K562 (cell line): ENCODE data around the gene SLC44A1. TPM values are rescaled to one million over a fixed set of nuclear protein-coding genes. Genes with fewer than 3 reads are reported as not detected.

Experiments
- BMI1 ChIP-seq: fragments of 150-350 bp; IDR thresholded peaks from 2 replicates; pipeline ENCODE4 v1.6.1; 2014; ENCODE audit warnings: low read length
- CEBPG ChIP-seq, 3 experiments: fragments of 200-800 bp in 1 of 3; sonication (Bioruptor generic) in 1 of 3; sonication (generic) in 1 of 3; formaldehyde crosslinking in 1 of 3; IDR thresholded peaks in 2 of 3; conservative IDR thresholded peaks in 1 of 3; 2 replicates each; pipeline versions ENCODE4 v1.6.1 to v1.8.0; 2016 to 2022; ENCODE audit warnings: missing compliant biosample characterization in 2 of 3, missing genetic modification characterization in 2 of 3, mild to moderate bottlenecking in 1 of 3, missing genetic modification reagents in 1 of 3
- FOSL1 ChIP-seq: fragments of 200-800 bp; sonication (Bioruptor generic); conservative IDR thresholded peaks from 2 replicates; pipeline ENCODE4 v1.6.1; 2016; ENCODE audit warnings: missing genetic modification characterization, missing compliant biosample characterization
- GTF2F1 ChIP-seq: IDR thresholded peaks from 2 replicates; pipeline ENCODE4 v1.6.1; 2011; ENCODE audit warnings: low read depth, low read length, improper control_type of control experiment
- HLTF ChIP-seq: fragments of 450-650 bp; IDR thresholded peaks from 2 replicates; pipeline ENCODE4 v1.6.1; 2016
- IRF2 ChIP-seq: sonication (generic); formaldehyde crosslinking; IDR thresholded peaks from 2 replicates; pipeline ENCODE4 v1.8.1; 2022; ENCODE audit warnings: mild to moderate bottlenecking, missing genetic modification reagents
- NONO ChIP-seq, 2 experiments: fragments of 200-400 bp in 1 of 2; fragments of 450-650 bp in 1 of 2; formaldehyde crosslinking in 1 of 2; IDR thresholded peaks; 2 replicates each; pipeline ENCODE4 v1.6.1; 2017; ENCODE audit warnings: low read depth in 2 of 2, mild to moderate bottlenecking in 2 of 2, moderate library complexity in 2 of 2, low read length in 1 of 2
- NR2C1 ChIP-seq, 2 experiments: fragments of 450-650 bp; IDR thresholded peaks; 2 replicates each; pipeline ENCODE4 v1.6.1; 2017; ENCODE audit warnings: mild to moderate bottlenecking in 2 of 2, antibody characterized with exemption in 1 of 2, inconsistent platforms in 1 of 2, missing compliant biosample characterization in 1 of 2, missing genetic modification characterization in 1 of 2
- POLR2B ChIP-seq: fragments of 450-650 bp; IDR thresholded peaks from 2 replicates; pipeline ENCODE4 v1.6.1; 2018; ENCODE audit warnings: low read depth; ENCODE audit not compliant: partially characterized antibody
- PRMT5 ChIP-seq: sonication (generic); formaldehyde crosslinking; IDR thresholded peaks from 2 replicates; pipeline ENCODE4 v1.5.0; 2020; ENCODE audit warnings: missing genetic modification reagents
- PRPF4 ChIP-seq: fragments of 200-400 bp; formaldehyde crosslinking; IDR thresholded peaks from one replicate; pipeline ENCODE4 v1.6.1; 2017; ENCODE audit warnings: low read length, low read depth, mild to moderate bottlenecking; ENCODE audit not compliant: insufficient read depth, poor library complexity, severe bottlenecking
- SIN3A ChIP-seq, 2 experiments: fragments of 150-350 bp in 1 of 2; IDR thresholded peaks; 2 replicates each; pipeline ENCODE4 v1.6.1; 2011 to 2016; ENCODE audit warnings: borderline replicate concordance in 2 of 2, low read depth in 2 of 2, low read length in 2 of 2, mild to moderate bottlenecking in 2 of 2, moderate library complexity in 2 of 2; ENCODE audit not compliant: control insufficient read depth in 1 of 2
- SMAD2 ChIP-seq: fragments of 150-350 bp; IDR thresholded peaks from 2 replicates; pipeline ENCODE4 v1.6.1; 2014; ENCODE audit warnings: low read depth, mild to moderate bottlenecking, low read length
- U2AF1 ChIP-seq: fragments of 200-400 bp; formaldehyde crosslinking; optimal IDR thresholded peaks from 2 replicates; pipeline ENCODE3; 2017; ENCODE audit warnings: mild to moderate bottlenecking, low read depth, low read length, moderate library complexity
- ZKSCAN8 ChIP-seq: fragments of 200-800 bp; sonication (Bioruptor generic); IDR thresholded peaks from 2 replicates; pipeline ENCODE4 v1.6.1; 2016; ENCODE audit warnings: missing genetic modification characterization, missing compliant biosample characterization
- ZNF140 ChIP-seq: fragments of 250-450 bp; sonication (Bioruptor Pico); IDR thresholded peaks from 2 replicates; pipeline ENCODE4 v1.8.0; 2021; ENCODE audit warnings: moderate library complexity, mild to moderate bottlenecking, inconsistent platforms
- ZNF253 ChIP-seq: fragments of 250-450 bp; sonication (Bioruptor Pico); conservative IDR thresholded peaks from 2 replicates; pipeline ENCODE4 v1.6.1; 2021; ENCODE audit warnings: mild to moderate bottlenecking
- ZNF316 ChIP-seq: fragments of 450-650 bp; IDR thresholded peaks from 2 replicates; pipeline ENCODE4 v1.6.1; 2016
- ZNF407 ChIP-seq: fragments of 450-650 bp; IDR thresholded peaks from 2 replicates; pipeline ENCODE4 v1.6.1; 2016; ENCODE audit warnings: low read depth
- ZNF764 ChIP-seq: fragments of 250-450 bp; sonication (Bioruptor Pico); IDR thresholded peaks from 2 replicates; pipeline ENCODE4 v1.4.0; 2020; ENCODE audit warnings: low read depth, mild to moderate bottlenecking, moderate library complexity
- polyA plus RNA-seq, 8 experiments: library from polyadenylated mRNA; depleted of rRNA in 4 of 8; stranded (reverse) in 5 of 8; unstranded in 3 of 8; fragments of >200 nt; fragmentation: Nextera tagmentation in 2 of 8; fragmentation: Illumina TruSeq in 1 of 8; extraction: Ambion mirVana in 2 of 8; extraction: Trizol in 1 of 8; gene quantifications; 2 replicates each; pipeline versions ENCODE4 v1.2.1 to v1.2.3, GENCODE V29; 2011 to 2014; ENCODE audit warnings: inconsistent platforms in 1 of 8, missing spikeins in 1 of 8
- total RNA-seq, 7 experiments: library from RNA; depleted of rRNA in 6 of 7; stranded (reverse); fragments of >200 nt in 6 of 7; fragmentation: Illumina TruSeq in 2 of 7; extraction: Trizol in 2 of 7; gene quantifications; 2 replicates each; pipeline versions ENCODE4 v1.2.1 to v1.2.3, GENCODE V29; 2011 to 2021; ENCODE audit warnings: low replicate concordance in 1 of 7

SLC44A1 gene
- total and polyA plus RNA-seq, 9 of the 15 experiments (the other 6 are each of a cell fraction or from before 2014, with no cell fraction given): 0.11 to 0.59 (median 0.30) TPM

DNA sequence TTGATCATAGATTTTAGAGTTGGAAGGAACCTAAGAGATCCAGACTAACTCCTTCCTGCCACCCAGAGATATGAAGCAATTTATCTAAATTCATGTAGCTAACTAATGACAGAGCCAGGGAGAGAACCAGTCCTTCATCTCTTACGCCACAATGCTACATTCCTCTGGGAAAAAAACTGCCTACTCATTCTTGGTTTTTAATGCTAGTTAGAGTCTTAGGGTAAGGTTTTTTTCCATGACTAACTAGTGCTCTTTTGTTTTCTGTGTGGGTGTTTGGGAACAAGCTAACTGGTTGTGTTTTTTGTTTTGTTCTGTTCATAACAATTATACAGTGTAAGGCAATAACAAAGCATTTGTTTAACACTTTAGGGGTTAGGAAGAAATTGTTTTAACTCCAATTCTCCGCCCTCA lies 52.4 kb downstream of the SLC44A1 start (continued):
- TF ChIP-seq ZNF407 (no peak), ZKSCAN8 (CRISPR knock-in tag) (peak; percentile 55; the same call in 1 of the 2 replicates), HLTF (no peak), NONO (IDR thresholded peaks at IDR 0.05; ENCODE audit: low read depth in 2 of 2, low read length in 1 of 2) (no peak), ZNF316 (peak; percentile 73), ZNF764 (CRISPR knock-in tag) (no peak), PRMT5 (CRISPR knock-in tag) (no peak), PRPF4 (no peak), ZNF140 (CRISPR knock-in tag) (no peak), ZNF253 (CRISPR knock-in tag) (no peak), SIN3A (IDR thresholded peaks at IDR 0.05; ENCODE audit: borderline replicate concordance in 2 of 2, control insufficient read depth in 1 of 2, low read depth in 2 of 2, low read length in 2 of 2) (no peak), GTF2F1 (no peak), FOSL1 (tag) (peak; percentile 49), U2AF1 (no peak), POLR2B (no peak), CEBPG (CRISPR knock-in tag; IDR thresholded peaks at IDR 0.05) (no peak), CEBPG (tag; conservative IDR thresholded peaks at IDR 0.05 in 1 of 2, IDR thresholded peaks at IDR 0.05 in 1 of 2) (peak; percentile 86 to 87), IRF2 (CRISPR knock-in tag) (no peak), BMI1 (no peak), SMAD2 (no peak), NR2C1 (IDR thresholded peaks at IDR 0.05) (no peak), NR2C1 (tag; IDR thresholded peaks at IDR 0.05) (no peak)
